HepG2 (cell line): ENCODE data around the gene GJC1. TPM values are rescaled to one million over a fixed set of nuclear protein-coding genes. Genes with fewer than 3 reads are reported as not detected.

Experiments
- ATAC-seq: fragments of 200-7000 bp; cut with Tn5 transposase; 3 replicates; pipeline ENCODE4 v1.9.1; 2020; ENCODE audit warnings: mild to moderate bottlenecking, moderate library complexity
- BruUV-seq: library from RNA; stranded (reverse); fragments of 400-500 nt; replicated peaks from 2 replicates; lab custom pipeline; 2021; lab: Mats Ljungman, UMichigan
- CTCF ChIA-PET: fragments of 300-600 bp; formaldehyde crosslinking; extraction: SDS; loops from one replicate; lab custom pipeline; 2021; ENCODE audit warnings: low total read pairs, inconsistent platforms, low intra/inter-chr PET ratio; lab: Yijun Ruan, JAX
- POLR2A ChIA-PET: fragments of 350-600 bp; sonication (Branson Sonifier 250); formaldehyde crosslinking; loops from one replicate; lab custom pipeline; 2020; ENCODE audit warnings: antibody characterized with exemption, inconsistent platforms; lab: Yijun Ruan, JAX
- DNase-seq: peaks from one replicate; pipeline ENCODE4 v3.0.0-alpha.2; 2015; ENCODE audit warnings: low spot score
- FAIRE-seq: peaks from 3 replicates; lab custom pipeline; 2011; peaks lifted over from hg19 to GRCh38; lab: Jason Lieb, UNC
- H2AFZ ChIP-seq: one replicate; pipeline ENCODE4 v1.6.1; 2011; ENCODE audit warnings: low read length, inconsistent platforms
- H3K27ac ChIP-seq: fragments of 300-600 bp; 3 replicates; pipeline ENCODE4 v1.8.0; 2011; ENCODE audit warnings: mixed run types, mild to moderate bottlenecking, mixed read lengths, low read length, inconsistent platforms; ENCODE audit not compliant: insufficient read depth; ENCODE audit errors: extremely low read length
- H3K27me3 ChIP-seq, 2 experiments: fragments of 200-600 bp in 1 of 2; 2 replicates in 1 of 2; 3 replicates in 1 of 2; pipeline versions ENCODE4 v1.6.0 to v1.8.0; 2011; ENCODE audit warnings: low read length in 2 of 2, mild to moderate bottlenecking in 2 of 2, moderate library complexity in 2 of 2, inconsistent platforms in 1 of 2; ENCODE audit not compliant: insufficient read depth in 2 of 2, control insufficient read depth in 1 of 2
- H3K36me3 ChIP-seq, 2 experiments: fragments of 200-600 bp in 1 of 2; replicated peaks in 1 of 2; 2 replicates in 1 of 2; 3 replicates in 1 of 2; pipeline versions ENCODE4 v1.5.1 to v1.8.0; 2011; ENCODE audit warnings: low read length in 2 of 2, inconsistent platforms in 1 of 2; ENCODE audit not compliant: insufficient read depth in 2 of 2, control insufficient read depth in 1 of 2
- H3K4me1 ChIP-seq: 2 replicates; pipeline ENCODE4 v1.5.1; 2012; ENCODE audit warnings: low read length, inconsistent platforms; ENCODE audit not compliant: insufficient read depth
- H3K4me2 ChIP-seq: 2 replicates; pipeline ENCODE4 v1.6.0; 2011; ENCODE audit warnings: low read depth, low read length, inconsistent platforms
- H3K4me3 ChIP-seq, 3 experiments: fragments of 200-600 bp in 1 of 3; sonication (generic), shearing (Covaris generic) in 1 of 3; replicated peaks in 1 of 3; 2 replicates each; pipeline ENCODE4 v1.5.1; 2011 to 2016; ENCODE audit warnings: low read length in 3 of 3, inconsistent platforms in 2 of 3, low read depth in 2 of 3, mild to moderate bottlenecking in 2 of 3, control low read depth in 1 of 3, mixed read lengths in 1 of 3; ENCODE audit not compliant: insufficient read depth in 1 of 3
- H3K79me2 ChIP-seq: one replicate; pipeline ENCODE4 v1.6.1; 2011; ENCODE audit warnings: low read length, inconsistent platforms; ENCODE audit not compliant: insufficient read depth
- H3K9ac ChIP-seq: 2 replicates; pipeline ENCODE4 v1.6.0; 2011; ENCODE audit warnings: mild to moderate bottlenecking, low read depth, low read length, inconsistent platforms; ENCODE audit not compliant: insufficient read depth
- H3K9me3 ChIP-seq: 2 replicates; pipeline ENCODE4 v1.5.1; 2012; ENCODE audit warnings: mild to moderate bottlenecking, low read length
- H4K20me1 ChIP-seq: 2 replicates; pipeline ENCODE4 v1.6.0; 2011; ENCODE audit warnings: inconsistent platforms, mild to moderate bottlenecking, low read length, moderate library complexity; ENCODE audit not compliant: insufficient read depth
- FOXP1 ChIP-seq, 2 experiments: fragments of 450-650 bp in 1 of 2; IDR thresholded peaks; 2 replicates each; pipeline ENCODE4 v1.6.1; 2017 to 2018; ENCODE audit warnings: antibody characterized with exemption in 1 of 2
- GABPB1 ChIP-seq: IDR thresholded peaks from 2 replicates; pipeline ENCODE4 v1.6.1; 2016; ENCODE audit warnings: mild to moderate bottlenecking, missing genetic modification reagents, moderate library complexity, missing compliant biosample characterization
- NFIC ChIP-seq: IDR thresholded peaks from 2 replicates; pipeline ENCODE4 v1.6.1; 2012; ENCODE audit warnings: mild to moderate bottlenecking, low read length, inconsistent platforms
- PAXIP1 ChIP-seq: sonication (generic); formaldehyde crosslinking; conservative IDR thresholded peaks from 2 replicates; pipeline ENCODE4 v1.4.0; 2020; ENCODE audit warnings: mild to moderate bottlenecking, missing genetic modification reagents, moderate library complexity
- PHF21A ChIP-seq: sonication (generic); formaldehyde crosslinking; IDR thresholded peaks from 2 replicates; pipeline ENCODE4 v1.5.0; 2020; ENCODE audit warnings: mild to moderate bottlenecking, missing genetic modification reagents
- THYN1 ChIP-seq: sonication (generic); formaldehyde crosslinking; IDR thresholded peaks from 2 replicates; pipeline ENCODE4 v1.8.1; 2023; ENCODE audit warnings: low read depth, mild to moderate bottlenecking, moderate library complexity, missing genetic modification reagents, borderline replicate concordance
- ZMYM2 ChIP-seq: sonication (generic); formaldehyde crosslinking; IDR thresholded peaks from 2 replicates; pipeline ENCODE4 v1.8.0; 2022; ENCODE audit warnings: mild to moderate bottlenecking, missing genetic modification reagents
- ZNF136 ChIP-seq: sonication (generic); formaldehyde crosslinking; IDR thresholded peaks from 2 replicates; pipeline ENCODE4 v1.8.1; 2022; ENCODE audit warnings: low read depth, mild to moderate bottlenecking, moderate library complexity, missing genetic modification reagents
- ZNF225 ChIP-seq: sonication (generic); formaldehyde crosslinking; IDR thresholded peaks from 2 replicates; pipeline ENCODE4 v1.4.0; 2020; ENCODE audit warnings: mild to moderate bottlenecking, missing genetic modification reagents
- ZNF232 ChIP-seq: sonication (generic); formaldehyde crosslinking; IDR thresholded peaks from 2 replicates; pipeline ENCODE4 v1.4.0; 2020; ENCODE audit warnings: missing genetic modification reagents, borderline replicate concordance
- ZNF441 ChIP-seq: sonication (generic); formaldehyde crosslinking; IDR thresholded peaks from 2 replicates; pipeline ENCODE4 v1.7.0; 2021; ENCODE audit warnings: missing genetic modification reagents, borderline replicate concordance
- ZSCAN25 ChIP-seq: sonication (generic); formaldehyde crosslinking; IDR thresholded peaks from 2 replicates; pipeline ENCODE4 v1.8.0; 2022; ENCODE audit warnings: mild to moderate bottlenecking, missing genetic modification reagents
- WGBS: methylation state at CpG from one replicate; pipeline ENCODE4 v1.1.6; 2017; ENCODE audit warnings: low lambda C conversion rate; 5-methylcytosine and 5-hydroxymethylcytosine counted together
- in situ Hi-C: cut with HindIII; loops from 2 replicates; pipeline ENCODE4 v1.10.0; 2017; ENCODE audit warnings: low pct_unique_long_range_greater_than_20kb; ENCODE audit not compliant: extremely low pct_ligation_motif_present
- intact Hi-C: fragments of 100-400 bp; cut with micrococcal nuclease; formaldehyde crosslinking; loops from one replicate; pipeline ENCODE4 v1.10.0; 2022; ENCODE audit not compliant: unreplicated experiment
- polyA plus RNA-seq, 8 experiments: library from polyadenylated mRNA; depleted of rRNA in 3 of 8; stranded (reverse) in 7 of 8; unstranded in 1 of 8; fragments of >200 nt; fragmentation: Illumina TruSeq in 4 of 8; extraction: Trizol in 4 of 8; gene quantifications; 2 replicates each; pipeline versions ENCODE4 v1.2.1 to v1.2.3, GENCODE V29; 2011 to 2016; ENCODE audit warnings: low read depth in 4 of 8, missing spikeins in 1 of 8, mixed read lengths in 1 of 8; ENCODE audit not compliant: insufficient read depth in 1 of 8
- total RNA-seq, 5 experiments: library from RNA; depleted of rRNA; stranded (reverse); fragments of >200 nt; fragmentation: Illumina TruSeq; extraction: Trizol; gene quantifications; 2 replicates each; pipeline ENCODE4 v1.2.3, GENCODE V29; 2016; ENCODE audit warnings: low read depth in 1 of 5
- TF ChIP-seq, protein P1 (sequence below): sonication (generic); formaldehyde crosslinking; conservative IDR thresholded peaks from 2 replicates; pipeline ENCODE4 v1.8.0; 2022; ENCODE audit warnings: low read depth, missing genetic modification reagents
- TF ChIP-seq, protein P2 (sequence below): sonication (generic); formaldehyde crosslinking; IDR thresholded peaks from 2 replicates; pipeline ENCODE4 v1.4.0; 2020; ENCODE audit warnings: missing genetic modification reagents, borderline replicate concordance

Gene GJC1
- total and polyA plus RNA-seq, 2 of the 13 experiments (the other 11 are each of a cell fraction or from before 2014, with no cell fraction given) = 1.7 TPM

- no peak overlapping the region for H2AFZ ChIP-seq
- BruUV-seq = no TSS peak
- in situ Hi-C loops = no loop called here
- H3K79me2 ChIP-seq = no peaks in the 10 kb centered on the region
- peaks cover 50 to 76% of the 10 kb centered on the region in 2 experiments for H3K36me3 ChIP-seq
- no peak overlapping the region for H3K4me2 ChIP-seq
- DNase-seq (peak; percentile 41), FAIRE-seq (peak; percentile 44), ATAC-seq (peak; percentile 62)
- 64% methylated on average over 8 of the region's 9 CpGs for WGBS
- peak overlapping the region; percentile 14 for H3K27ac ChIP-seq
- no peak overlapping the region for H3K9ac ChIP-seq
- H4K20me1 ChIP-seq = 0 out of 2 replicates have a peak, but pooled peaks cover 4% of the 10 kb centered on the region
- POLR2A ChIA-PET = interaction anchor here (0.6 to 1.5 kb wide), 2 partner anchors 87 to 89 kb away, joined by 3 to 4 read pairs; no protein-coding TSS in a partner anchor
- peaks cover 29% of the 10 kb centered on the region for H3K4me1 ChIP-seq
- H3K27me3 ChIP-seq = no peaks in the 10 kb centered on the region
- H3K4me3 ChIP-seq = no peak overlapping the region
- CTCF ChIA-PET = interaction anchor here (3.8 kb wide), 1 partner anchor 88 kb away, joined by 66 read pairs; no protein-coding TSS in a partner anchor
- intact Hi-C loops = no loop called here
- no peaks in the 10 kb centered on the region for H3K9me3 ChIP-seq
- no peak for TF ChIP-seq THYN1 (CRISPR knock-in tag)
- TF ChIP-seq ZNF225 (CRISPR knock-in tag) = 0 out of 2 replicates have a peak, but pooled peaks have one; percentile 53
- TF ChIP-seq PAXIP1 (CRISPR knock-in tag) = peak; percentile 80
- peak; percentile 71; the same call in 1 of the 2 replicates for TF ChIP-seq ZMYM2 (CRISPR knock-in tag)
- TF ChIP-seq, protein P1, sequence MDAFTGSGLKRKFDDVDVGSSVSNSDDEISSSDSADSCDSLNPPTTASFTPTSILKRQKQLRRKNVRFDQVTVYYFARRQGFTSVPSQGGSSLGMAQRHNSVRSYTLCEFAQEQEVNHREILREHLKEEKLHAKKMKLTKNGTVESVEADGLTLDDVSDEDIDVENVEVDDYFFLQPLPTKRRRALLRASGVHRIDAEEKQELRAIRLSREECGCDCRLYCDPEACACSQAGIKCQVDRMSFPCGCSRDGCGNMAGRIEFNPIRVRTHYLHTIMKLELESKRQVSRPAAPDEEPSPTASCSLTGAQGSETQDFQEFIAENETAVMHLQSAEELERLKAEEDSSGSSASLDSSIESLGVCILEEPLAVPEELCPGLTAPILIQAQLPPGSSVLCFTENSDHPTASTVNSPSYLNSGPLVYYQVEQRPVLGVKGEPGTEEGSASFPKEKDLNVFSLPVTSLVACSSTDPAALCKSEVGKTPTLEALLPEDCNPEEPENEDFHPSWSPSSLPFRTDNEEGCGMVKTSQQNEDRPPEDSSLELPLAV (CRISPR knock-in tag) = no peak
- no peak for TF ChIP-seq ZNF136 (CRISPR knock-in tag)
- 0 out of 2 replicates have a peak, but pooled peaks have one; percentile 27 for TF ChIP-seq ZNF232
- TF ChIP-seq, protein P2, sequence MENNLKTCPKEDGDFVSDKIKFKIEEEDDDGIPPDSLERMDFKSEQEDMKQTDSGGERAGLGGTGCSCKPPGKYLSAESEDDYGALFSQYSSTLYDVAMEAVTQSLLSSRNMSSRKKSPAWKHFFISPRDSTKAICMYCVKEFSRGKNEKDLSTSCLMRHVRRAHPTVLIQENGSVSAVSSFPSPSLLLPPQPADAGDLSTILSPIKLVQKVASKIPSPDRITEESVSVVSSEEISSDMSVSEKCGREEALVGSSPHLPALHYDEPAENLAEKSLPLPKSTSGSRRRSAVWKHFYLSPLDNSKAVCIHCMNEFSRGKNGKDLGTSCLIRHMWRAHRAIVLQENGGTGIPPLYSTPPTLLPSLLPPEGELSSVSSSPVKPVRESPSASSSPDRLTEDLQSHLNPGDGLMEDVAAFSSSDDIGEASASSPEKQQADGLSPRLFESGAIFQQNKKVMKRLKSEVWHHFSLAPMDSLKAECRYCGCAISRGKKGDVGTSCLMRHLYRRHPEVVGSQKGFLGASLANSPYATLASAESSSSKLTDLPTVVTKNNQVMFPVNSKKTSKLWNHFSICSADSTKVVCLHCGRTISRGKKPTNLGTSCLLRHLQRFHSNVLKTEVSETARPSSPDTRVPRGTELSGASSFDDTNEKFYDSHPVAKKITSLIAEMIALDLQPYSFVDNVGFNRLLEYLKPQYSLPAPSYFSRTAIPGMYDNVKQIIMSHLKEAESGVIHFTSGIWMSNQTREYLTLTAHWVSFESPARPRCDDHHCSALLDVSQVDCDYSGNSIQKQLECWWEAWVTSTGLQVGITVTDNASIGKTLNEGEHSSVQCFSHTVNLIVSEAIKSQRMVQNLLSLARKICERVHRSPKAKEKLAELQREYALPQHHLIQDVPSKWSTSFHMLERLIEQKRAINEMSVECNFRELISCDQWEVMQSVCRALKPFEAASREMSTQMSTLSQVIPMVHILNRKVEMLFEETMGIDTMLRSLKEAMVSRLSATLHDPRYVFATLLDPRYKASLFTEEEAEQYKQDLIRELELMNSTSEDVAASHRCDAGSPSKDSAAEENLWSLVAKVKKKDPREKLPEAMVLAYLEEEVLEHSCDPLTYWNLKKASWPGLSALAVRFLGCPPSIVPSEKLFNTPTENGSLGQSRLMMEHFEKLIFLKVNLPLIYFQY (CRISPR knock-in tag) = no peak
- TF ChIP-seq NFIC = peak; percentile 74; the same call in 1 of the 2 replicates
- TF ChIP-seq GABPB1 = 0 out of 2 replicates have a peak, but pooled peaks have one; percentile 17
- TF ChIP-seq ZSCAN25 (CRISPR knock-in tag) = peak; percentile 36; the same call in 1 of the 2 replicates
- no peak for TF ChIP-seq FOXP1 (IDR thresholded peaks at IDR 0.05)
- TF ChIP-seq FOXP1 (CRISPR knock-in tag; IDR thresholded peaks at IDR 0.05) = no peak
- peak; percentile 49; the same call in 1 of the 2 replicates for TF ChIP-seq PHF21A
- TF ChIP-seq ZNF441 (CRISPR knock-in tag) = peak; percentile 46; the same call in 1 of the 2 replicates
Observed at GRCh38 chr17:44862278-44862914, 32.3 kb upstream of the GJC1 start.
